ENCODE measurements around the gene SERPINA4. TPM values are rescaled to one million over a fixed set of nuclear protein-coding genes. Genes with fewer than 3 reads are reported as not detected.

Gene SERPINA4
- total RNA-seq, 1 experiment from 2014 or later = not detected

DNA sequence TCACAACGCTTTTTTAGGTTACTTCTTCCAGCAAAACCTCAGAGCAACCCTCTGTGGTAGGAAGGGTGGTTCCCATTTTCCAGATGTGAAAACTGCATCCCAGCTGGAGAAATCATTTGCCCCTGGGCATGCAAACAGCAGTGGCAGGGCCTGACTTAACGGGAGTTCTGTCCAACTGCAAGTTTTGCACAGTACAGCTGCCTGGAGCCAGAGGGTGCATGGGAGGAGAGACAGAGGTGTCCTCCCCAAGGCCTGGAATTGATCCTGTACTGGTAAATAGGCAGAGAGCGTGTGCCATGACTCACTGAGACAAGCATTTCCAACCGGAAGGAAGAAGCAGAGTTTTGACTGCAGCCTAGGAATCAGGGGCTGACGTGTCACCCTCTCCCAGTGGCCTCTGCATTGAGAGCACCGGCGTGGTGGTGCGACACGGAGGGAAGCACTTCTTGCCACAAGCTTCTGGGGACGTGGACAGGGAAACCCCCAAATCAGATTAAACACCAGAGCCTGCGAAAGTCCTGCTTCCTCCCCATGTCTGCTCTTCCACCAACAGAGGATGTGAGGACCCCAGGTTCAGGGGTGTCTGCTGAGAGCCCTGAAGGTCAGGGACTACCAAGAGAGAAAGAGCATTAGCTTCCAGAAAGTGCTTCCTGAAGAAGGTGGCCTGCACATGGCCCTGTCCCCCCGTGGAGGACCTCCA is 19.0 kb upstream of the SERPINA4 start:
- peak; percentile 77 for DNase-seq (ENCODE audit: low read depth)

DNA sequence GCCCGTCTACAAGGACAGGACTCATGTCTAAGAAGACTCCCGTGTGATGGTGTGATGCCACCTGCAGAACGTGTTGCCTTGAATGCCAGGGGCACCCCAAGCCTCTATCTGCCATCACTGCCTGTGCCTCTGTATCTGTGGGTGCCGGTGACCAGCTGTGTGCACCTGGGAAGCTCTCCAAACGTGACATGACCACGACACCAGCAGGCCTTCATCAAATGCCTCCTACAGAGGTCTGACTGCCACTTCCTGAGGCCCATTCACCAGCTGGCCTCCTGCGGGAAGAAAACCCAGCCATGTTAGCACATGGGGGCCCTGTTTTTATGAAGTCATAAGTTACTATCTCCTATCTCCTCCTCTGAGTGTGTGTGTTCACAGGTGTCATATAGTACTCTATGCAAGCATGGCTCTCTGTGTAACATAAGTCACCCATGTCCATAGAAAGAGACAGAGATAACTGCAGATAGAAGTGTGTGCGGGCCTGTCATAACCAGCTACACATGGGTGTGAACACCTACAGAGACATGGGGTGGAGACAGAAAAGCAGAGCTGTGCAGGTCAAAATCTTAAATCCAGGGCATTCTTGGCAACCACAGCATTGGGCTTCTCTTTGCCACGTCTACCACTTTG is 18.3 kb upstream of the SERPINA4 start:
- DNase-seq (ENCODE audit: low read depth) = no peak

DNA sequence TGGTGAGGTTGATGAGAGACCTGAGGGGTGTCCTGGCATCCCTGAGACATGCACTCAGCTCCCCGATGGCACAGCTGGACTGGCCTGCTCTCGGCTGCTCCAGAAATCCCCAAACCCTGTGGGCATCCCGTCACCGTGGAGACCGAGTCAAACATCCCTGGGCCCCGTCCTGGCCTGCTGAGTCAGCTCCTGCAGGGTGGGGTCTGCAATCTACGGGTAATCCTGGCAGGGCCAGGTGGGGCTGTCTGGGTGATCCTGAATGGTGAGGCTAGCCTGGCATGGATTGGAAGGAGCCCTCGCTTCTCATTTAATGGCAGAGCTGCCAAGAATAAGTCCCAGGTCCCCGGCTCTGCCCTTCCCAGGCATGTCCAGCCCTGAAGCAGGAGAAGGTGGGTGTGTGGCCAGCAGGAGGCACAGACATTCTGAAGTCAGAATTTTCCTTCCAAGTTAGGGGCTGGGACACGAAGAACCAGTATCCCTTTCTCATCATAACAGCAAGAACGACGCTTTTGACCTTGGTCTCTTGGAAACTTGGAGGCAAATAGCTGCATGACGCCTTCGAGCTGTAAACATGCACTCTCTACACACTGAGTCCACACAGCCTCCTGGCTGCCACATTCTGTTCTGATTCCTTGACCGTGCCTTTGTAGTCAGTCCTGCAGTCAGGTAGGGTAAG is 17.7 kb upstream of the SERPINA4 start:
- DNase-seq (ENCODE audit: low read depth) = no peak

DNA sequence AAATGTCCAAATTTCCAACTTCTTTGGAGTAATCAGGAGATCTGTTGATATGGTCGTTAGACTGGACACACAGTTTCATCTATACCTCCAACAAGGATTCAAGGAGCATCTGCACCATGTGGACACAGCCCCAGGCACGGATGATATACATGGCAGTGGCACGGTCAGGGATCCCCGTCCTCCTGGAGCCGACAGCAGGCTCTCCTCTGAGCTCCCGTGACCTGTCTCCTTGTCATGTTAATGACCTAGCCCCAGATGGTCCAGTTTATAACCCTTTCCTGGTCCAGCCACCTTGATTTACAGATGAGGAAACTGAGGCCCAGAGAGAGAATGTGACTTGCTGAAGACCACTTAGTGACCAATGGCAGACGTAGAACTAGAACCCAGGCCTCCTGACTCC is 16.5 kb upstream of the SERPINA4 start:
- DNase-seq (ENCODE audit: low read depth) = no peak

DNA sequence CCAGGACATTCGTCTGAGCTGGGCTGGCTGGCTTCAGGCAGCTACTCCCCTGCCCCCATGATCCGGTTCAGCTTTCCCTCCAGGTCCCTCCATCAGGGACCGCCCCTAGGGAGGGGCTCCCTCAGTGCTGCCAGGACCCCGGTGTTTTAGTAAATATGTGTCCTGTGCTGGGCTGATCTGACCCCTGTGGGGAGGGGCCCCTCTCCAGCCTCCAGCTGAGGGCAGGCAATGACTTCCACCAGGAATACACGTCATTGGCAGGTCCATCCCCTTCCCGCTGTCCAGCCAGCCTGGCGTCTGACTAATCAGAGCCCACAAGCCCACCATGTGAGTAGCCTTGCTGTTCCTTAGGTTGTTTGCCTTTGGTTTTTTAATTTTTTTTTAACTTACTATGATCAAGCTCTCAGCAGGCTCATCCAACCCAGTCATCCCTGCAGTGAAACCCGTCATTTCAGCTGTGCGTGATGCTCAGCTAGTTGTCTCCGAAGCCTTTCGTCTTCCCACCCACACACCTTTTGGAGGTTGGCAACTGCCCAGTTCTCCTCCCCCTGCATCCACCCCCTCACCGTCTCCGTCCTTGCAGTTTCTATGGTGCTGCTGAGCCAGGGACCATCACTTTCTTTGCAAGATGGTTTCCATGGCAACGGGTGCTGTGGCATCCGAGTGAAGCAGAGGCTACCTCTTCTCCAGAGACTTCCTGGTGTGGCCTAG is 16.0 kb upstream of the SERPINA4 start:
- DNase-seq (ENCODE audit: low read depth) = no peak

DNA sequence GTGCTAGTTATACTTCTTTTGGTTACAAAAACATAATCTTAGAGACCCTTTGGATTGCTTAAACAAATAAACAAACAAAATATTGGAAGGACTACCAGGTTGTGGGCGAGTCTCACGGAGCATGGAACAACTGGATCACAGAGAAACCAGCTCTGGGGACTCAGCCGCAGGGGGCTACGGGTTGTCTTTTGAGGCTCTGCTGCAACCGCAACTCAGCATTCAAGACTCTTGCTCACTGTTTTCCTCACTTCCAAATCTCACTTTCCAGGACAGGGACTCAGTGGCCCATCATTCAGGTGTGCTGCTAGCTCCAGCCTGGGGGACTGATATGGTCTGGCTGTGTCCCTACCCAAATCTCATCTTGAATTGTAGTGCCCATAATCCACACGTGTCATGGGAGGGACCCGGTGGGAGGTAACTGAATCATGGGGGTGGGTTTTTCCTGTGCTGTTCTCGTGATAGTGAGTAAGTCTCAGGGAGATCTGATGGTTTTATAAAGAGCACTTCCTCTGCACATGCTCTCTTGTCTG is 14.0 kb upstream of the SERPINA4 start:
- DNase-seq (ENCODE audit: low read depth) = no peak

DNA sequence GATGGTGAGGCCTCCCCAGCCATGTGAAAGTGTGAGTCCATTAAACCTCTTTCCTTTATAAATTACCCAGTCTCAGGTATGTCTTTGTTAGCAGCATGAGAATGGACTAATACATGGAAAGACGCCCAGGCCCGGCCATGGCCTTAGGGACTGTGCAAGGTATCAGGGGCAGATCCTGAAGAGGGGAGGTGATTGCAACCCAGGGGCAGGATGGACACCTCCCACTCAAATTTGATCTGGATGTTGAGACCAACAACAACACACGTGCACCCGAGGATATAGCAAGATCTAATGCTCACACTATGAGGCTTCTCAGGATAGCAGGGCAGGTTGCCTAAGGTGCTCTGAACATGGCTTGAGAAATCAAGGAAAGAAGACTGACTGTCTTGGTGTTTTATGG is 13.5 kb upstream of the SERPINA4 start:
- no peak for DNase-seq (ENCODE audit: low read depth)

DNA sequence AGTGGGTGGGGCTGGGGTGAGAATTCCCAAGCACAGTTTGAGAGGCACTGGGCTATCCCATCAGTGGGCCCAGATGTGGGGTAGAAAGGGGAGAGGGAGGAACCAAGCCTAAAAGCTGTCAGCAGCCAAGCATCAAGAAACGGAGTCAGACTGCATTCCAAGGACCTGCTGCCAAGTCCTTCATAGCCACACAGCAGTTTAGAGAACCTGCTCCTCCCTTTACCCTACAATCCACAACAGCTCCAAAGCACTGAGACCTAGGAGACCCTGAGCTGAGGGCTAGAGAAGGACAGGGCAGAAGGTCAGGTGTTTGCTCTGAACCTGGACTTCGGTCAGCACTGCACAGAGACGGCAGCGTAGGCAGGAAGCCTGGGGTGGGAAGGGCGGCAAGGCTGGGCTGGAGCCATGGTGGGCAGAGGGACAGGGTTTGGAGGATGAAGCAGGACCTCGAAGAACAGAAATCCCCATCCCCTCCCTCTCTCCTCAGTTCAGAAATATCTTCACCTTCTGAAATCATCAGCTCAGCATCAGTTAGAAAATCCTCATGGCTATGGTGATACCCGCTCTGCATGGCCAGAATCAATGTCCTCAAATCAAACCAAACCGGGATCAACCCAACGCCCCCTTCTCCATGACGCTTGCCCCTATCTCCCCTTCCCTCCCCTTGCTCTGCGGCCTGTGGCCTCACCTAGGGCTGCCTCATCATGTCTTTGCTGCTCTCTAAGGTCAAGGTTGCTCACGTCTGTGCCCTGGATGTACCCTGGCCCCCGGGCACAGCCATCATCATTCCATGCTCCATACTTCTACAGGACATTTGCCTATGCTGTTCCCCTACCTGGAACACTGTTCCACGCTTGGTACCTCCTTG is 12.9 kb upstream of the SERPINA4 start:
- no peak for DNase-seq (ENCODE audit: low read depth)

DNA sequence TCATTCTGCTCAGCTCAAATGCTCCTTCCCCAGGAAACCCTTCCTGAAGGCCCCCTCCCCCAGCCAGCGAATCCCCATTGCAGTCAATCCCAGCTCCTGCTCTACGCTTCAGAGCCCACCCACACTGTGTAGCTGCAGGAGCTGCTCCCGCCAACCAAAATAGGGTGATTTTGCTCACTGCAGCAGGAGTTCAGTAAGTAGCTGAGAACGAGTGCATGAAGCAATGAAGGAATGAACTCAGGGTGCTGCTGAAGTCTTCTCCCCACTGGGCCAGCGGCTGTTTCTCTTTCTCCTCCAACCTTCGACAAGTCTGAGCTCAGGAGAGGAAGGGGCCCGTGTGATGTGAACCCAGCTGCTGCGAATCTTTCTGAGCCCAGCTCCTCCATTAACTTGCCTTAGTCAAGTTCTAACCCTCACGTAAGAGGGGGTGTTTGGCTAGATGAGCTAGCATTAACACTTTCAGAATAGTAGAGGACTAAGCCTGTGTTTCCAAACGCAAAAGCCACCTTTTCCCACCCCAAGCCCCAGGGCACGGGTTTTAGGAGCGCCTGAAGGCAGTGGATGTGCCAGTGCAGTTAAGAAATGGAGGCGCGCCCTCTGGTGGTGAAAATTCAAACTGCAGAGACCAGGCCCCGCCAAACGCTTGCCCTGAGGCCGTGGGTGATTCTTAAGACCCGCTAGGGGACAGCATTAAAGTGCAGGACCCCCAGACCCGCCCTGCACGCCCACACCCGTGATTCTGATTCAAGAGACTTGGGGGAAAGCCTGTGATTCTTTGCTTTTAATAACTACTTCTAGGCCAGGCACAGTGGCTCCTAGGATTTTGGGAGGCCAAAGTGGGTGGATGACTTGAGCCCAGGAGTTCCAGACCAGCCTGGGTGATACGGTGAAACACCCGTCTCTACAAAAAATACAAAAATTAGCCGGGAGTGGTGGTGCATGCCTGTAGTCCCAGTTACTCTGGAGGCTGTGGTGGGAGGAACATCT is 11.9 kb upstream of the SERPINA4 start:
- peak; percentile 51 for DNase-seq (ENCODE audit: low read depth)

DNA sequence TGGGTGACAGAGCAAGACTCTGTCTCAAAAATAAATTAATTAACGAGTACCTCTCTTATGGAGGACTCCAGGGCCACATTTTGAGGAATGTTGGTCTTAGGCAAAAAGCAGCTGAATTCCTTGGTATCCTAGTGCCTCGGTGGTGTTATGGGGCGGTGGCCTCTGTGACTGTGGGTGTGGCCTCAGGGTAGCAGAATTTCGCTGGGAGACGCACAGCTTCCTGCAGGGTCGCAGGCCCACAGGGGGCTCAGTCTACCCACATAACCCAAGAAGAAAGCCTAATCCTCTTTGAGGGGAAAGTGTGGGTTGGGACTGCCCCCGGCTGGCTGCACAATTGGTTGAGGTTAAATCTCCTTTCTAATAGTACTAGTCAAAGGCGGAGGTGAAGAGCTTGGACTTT is 11.2 kb upstream of the SERPINA4 start:
- DNase-seq (ENCODE audit: low read depth) = no peak

DNA sequence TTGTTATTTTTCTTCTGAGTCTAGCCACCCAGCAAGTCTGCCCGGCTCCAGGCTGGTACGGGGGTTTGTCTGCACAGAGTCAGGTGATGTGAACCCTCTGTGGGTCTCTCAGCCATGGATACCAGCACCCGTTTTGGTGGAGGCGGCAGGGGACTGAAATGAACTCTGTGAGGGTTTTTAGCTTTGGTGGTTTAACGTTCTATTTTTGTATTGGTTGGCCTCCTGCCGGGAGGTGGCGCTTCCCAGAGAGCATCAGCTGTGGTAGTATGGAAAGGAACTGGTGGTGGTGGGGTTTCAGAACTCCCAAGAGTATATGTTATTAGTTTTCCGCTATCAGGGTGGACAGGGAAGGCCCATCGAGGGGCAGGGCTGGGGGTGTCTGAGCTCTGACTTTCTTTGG is 5.3 kb upstream of the SERPINA4 start:
- DNase-seq (ENCODE audit: low read depth) = no peak

DNA sequence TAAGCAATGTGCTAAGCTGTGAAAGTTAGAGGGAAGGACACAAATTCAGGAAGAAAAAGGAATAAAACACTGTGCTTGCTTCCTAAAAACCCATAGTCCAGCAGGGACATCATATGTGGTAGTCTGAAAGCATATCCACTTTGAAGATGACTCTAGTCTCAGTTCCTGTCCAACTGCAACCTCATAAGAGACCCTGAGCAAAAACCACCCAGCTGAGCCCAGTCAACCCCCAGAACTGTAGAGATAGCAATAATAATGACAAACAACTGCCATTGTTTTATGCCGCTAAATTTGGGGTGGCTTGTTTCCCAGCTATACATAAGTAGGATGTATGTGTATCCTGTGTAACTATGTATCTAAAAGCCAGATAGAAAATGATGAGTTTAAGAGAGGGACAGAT is 3.9 kb upstream of the SERPINA4 start:
- no peak for DNase-seq (ENCODE audit: low read depth)

DNA sequence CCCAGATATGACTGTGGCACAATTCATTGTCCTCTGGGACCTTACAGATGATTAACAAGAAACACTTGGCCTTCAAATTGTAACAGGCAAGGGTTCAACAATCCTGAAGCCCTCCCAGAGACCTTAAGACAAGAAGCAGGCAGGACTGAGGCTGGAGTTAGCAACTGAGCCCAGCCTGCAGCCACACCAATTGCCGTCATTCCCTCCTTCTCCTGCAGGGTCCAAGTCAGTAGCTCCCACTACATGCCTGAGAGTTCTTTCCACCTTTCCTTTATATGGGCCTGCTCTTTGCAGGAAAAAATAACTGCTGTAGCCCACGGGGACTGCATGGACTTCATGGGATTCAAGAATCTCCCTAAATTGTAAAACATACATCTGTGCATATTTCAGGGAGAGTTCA is 2.4 kb upstream of the SERPINA4 start:
- DNase-seq (ENCODE audit: low read depth) = no peak

DNA sequence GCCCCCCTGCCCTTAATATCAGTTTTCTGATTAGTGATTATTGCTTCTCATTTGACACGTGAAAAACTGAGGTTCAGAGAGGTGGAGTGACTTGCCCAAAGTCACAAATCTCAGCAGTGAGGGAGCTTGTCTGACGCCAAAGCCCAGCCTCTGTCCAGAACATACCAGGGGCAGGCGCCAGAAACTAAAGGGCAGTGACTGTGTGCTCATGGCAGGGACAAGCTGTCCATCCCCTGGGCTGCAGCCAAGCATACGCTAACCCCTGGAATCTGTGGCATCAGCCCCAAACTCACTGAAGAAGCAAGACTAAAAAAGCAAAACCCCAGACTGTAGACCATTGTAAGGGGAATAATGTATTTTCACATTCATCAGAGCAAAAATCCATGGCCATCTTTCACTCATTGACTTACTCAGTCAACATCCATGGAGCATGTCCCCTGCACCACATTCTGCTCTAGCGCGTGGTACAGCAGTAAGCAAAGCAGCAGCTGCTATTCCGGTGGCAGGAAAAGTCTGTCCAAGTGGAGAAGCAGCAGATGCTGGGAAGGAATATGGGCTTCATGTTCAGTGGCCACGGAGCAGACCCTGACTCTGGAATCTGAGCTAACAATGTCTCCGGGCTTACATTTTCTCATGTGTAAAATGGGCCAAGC is 1.5 kb upstream of the SERPINA4 start:
- no peak for DNase-seq (ENCODE audit: low read depth)

DNA sequence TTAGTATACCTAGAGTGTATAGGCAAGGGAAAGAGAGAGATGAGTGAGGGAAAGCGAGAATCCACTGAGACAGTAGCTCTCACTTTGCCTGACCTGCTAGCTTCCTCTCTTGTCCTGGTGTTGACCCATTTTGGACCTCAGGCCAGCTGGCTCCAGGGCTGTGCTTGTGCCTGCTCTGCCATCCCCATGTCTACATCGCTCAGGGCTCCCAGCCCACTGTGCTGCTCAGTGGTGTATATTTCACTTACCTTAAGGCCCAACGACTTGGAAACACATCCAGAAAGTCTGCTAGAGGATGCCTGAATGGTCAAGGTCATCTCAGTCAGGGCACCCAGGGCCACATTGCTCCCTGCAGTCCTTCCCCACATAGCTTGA is 964 bp upstream of the SERPINA4 start:
- no peak for DNase-seq (ENCODE audit: low read depth)

DNA sequence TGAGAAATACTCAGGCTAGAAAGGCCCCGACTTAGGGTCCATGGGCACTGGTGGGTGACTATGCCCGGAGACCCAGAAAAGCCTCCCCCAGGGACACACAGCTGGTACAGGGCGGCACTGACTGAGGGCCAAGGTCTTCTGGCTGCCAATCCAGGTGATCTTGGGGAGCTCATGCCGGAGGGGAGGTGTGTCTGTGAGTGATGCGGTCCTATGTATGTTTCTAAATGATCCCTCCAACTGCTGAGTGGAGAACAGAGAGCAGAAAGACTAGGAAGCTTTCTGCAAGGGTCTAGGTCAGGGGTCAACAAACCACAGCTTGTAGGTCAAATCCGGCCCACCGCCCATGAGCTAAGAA is 391 bp downstream of the SERPINA4 start:
- DNase-seq (ENCODE audit: low read depth) = no peak

DNA sequence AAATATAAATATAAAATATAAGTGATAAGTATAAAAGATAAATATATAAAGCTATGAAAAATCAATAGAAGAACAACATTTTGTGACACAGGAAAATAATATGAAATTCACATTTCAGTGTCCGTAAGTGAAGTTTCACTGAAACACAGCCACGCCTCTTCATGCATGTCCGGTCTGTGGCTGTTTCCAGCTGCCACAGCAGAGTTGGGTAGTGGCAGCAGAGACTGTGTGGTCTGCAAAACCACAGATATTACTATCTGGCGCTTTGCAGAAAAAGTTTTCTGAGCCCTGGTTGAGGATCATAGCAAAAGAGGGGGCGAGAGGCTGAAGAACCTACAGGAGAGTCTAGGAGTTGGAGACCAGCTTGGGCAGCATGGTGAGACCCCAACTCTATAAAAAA is 780 bp downstream of the SERPINA4 start:
- DNase-seq (ENCODE audit: low read depth) = no peak

DNA sequence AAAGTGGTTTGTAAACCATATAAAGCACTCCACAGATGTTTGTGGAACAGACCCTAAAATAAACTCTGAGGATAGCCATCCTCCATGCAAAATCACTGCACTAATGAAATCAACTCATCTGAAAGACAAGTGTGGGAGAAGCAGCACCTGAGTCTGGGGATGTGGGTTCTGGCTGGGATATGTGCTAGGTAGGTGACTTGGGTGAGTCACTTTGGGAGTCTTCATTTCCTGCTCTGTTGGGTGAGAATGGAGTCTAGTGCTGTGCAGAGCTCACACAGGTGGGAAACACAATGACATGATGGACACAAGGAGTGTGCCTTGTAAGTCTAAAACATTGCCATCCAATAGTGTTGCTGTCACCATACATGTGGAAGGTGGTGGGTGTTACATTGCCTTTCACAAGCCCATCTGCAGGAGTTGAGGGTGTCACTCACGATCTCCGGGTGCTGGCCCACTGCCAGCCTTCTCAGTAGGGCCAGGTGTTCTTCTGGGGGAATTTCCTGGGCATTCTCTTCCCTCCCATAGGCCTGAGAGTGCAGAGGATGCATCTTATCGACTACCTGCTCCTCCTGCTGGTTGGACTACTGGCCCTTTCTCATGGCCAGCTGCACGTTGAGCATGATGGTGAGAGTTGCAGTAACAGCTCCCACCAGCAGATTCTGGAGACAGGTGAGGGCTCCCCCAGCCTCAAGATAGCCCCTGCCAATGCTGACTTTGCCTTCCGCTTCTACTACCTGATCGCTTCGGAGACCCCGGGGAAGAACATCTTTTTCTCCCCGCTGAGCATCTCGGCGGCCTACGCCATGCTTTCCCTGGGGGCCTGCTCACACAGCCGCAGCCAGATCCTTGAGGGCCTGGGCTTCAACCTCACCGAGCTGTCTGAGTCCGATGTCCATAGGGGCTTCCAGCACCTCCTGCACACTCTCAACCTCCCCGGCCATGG is 2.0 kb downstream of the SERPINA4 start:
- DNase-seq (ENCODE audit: low read depth) = no peak
